ENCODE data around the gene TRABD2A. TPM values are rescaled to one million over a fixed set of nuclear protein-coding genes. Genes with fewer than 3 reads are reported as not detected.

TRABD2A gene
- total RNA-seq, 2 experiments from 2014 or later = 71.9 to 73.2 TPM

GRCh38 chr2:84796798-84797197, 84.1 kb downstream of the TRABD2A start:
- POLR2A ChIA-PET = interaction anchor here (1.5 kb wide), 1 partner anchor 16 kb away, joined by 3 read pairs; no protein-coding TSS in a partner anchor
- ATAC-seq (no peak), DNase-seq (no peak)
- peaks cover 13% of the 10 kb centered on the region for H3K4me1 Mint-ChIP-seq (ENCODE audit: low read depth)
- peaks cover 21% of the 10 kb centered on the region for H3K9me3 Mint-ChIP-seq (ENCODE audit: insufficient read depth)
- no peak overlapping the region for H3K4me3 Mint-ChIP-seq
- H3K27ac Mint-ChIP-seq = no peak overlapping the region
- CTCF ChIA-PET = interaction anchor here (1.1 to 1.3 kb wide), 2 partner anchors 61 to 64 kb away, joined by 3 read pairs; no protein-coding TSS in a partner anchor
- peaks cover 11% of the 10 kb centered on the region for H3K36me3 Mint-ChIP-seq (ENCODE audit: low read depth)
- no peaks in the 10 kb centered on the region for H3K27me3 Mint-ChIP-seq (ENCODE audit: low read depth)

- H3K4me1 Mint-ChIP-seq (ENCODE audit: low read depth) = no peaks in the 10 kb centered on the region
- no peaks in the 10 kb centered on the region for H3K27me3 Mint-ChIP-seq (ENCODE audit: low read depth)
- H3K36me3 Mint-ChIP-seq (ENCODE audit: low read depth) = peaks cover 11% of the 10 kb centered on the region
- DNase-seq = no peak
- POLR2A ChIA-PET = no interaction called here
- no peak overlapping the region for H3K4me3 Mint-ChIP-seq
- H3K27ac Mint-ChIP-seq = no peak overlapping the region
- CTCF ChIA-PET = interaction anchor here (1.0 to 1.1 kb wide), 2 partner anchors 11 to 53 kb away, joined by 3 read pairs; no protein-coding TSS in a partner anchor
- no peak for ATAC-seq
- H3K9me3 Mint-ChIP-seq (ENCODE audit: insufficient read depth) = peaks cover 18% of the 10 kb centered on the region
Observed at GRCh38 chr2:84793641-84794040, 87.2 kb downstream of the TRABD2A start.

DNA sequence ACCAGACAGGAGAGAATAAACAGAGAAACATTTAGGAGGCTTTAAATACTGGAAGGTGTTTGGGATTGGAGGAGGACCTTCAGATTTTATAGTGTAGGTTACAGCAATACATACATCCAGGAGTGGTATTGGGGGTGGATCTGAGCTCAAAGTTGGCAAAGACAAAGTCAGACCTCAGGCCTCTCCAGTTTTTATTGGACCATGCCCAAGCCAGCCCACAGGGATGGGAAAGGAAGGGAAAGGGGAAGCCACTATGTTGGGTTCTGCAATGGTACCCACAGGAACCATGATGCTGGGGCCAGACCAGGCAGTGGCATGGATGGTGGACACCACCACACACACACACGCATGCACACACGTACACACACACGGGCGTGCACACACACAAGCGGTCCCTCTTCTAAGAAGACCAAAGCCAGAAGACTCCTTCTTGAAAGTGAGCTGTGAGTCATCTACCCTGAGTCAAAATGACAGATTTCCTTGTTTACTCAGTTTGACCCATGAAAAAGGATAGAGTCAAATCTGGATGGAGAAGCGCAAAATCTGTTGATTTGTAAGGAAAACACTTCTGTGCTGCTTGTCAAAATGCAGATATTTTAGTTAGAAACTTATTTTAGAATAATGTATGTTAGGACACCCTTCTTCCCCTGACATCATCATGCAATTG, 87.9 kb downstream of the TRABD2A start:
- ATAC-seq = no peak

DNA sequence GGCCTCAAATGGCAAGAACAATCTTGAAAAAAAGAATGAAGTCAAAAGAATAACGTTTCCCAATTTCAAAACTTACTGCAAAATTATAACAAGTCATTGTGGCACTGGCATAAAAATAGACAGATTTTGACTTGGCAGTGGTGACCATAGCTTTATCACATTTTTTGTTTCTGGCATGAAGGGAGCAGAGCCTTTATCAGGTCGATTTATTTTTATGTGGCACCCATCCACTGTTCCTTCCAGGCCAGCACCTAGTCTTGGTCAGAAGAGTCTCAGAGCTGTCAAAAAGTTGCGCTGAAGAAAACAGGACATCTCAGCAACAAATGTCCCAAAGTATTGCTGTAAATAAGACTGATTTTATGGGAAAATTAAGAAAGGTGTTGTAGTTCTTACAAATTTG, 92.4 kb downstream of the TRABD2A start:
- peaks cover 18% of the 10 kb centered on the region for H3K4me1 Mint-ChIP-seq (ENCODE audit: low read depth)
- ChIA-PET POLR2A (no interaction called here), CTCF (no interaction called here)
- no peak for DNase-seq
- peaks cover 24% of the 10 kb centered on the region for H3K36me3 Mint-ChIP-seq (ENCODE audit: low read depth)
- H3K9me3 Mint-ChIP-seq (ENCODE audit: insufficient read depth) = peaks cover 12% of the 10 kb centered on the region
- H3K4me3 Mint-ChIP-seq = no peak overlapping the region
- no peak for ATAC-seq
- H3K27me3 Mint-ChIP-seq (ENCODE audit: low read depth) = no peaks in the 10 kb centered on the region
- no peak overlapping the region for H3K27ac Mint-ChIP-seq

More for the DNA sequence above, 87.9 kb downstream of the TRABD2A start:
- no peak overlapping the region for H3K4me3 Mint-ChIP-seq
- no peaks in the 10 kb centered on the region for H3K27me3 Mint-ChIP-seq (ENCODE audit: low read depth)
- POLR2A ChIA-PET = no interaction called here
- no peak overlapping the region for H3K27ac Mint-ChIP-seq
- H3K9me3 Mint-ChIP-seq (ENCODE audit: insufficient read depth) = peaks cover 18% of the 10 kb centered on the region
- CTCF ChIA-PET = interaction anchor here (1.0 to 1.1 kb wide), 2 partner anchors 10 to 53 kb away, joined by 3 read pairs; no protein-coding TSS in a partner anchor
- no peak for DNase-seq
- no peaks in the 10 kb centered on the region for H3K4me1 Mint-ChIP-seq (ENCODE audit: low read depth)
- peaks cover 11% of the 10 kb centered on the region for H3K36me3 Mint-ChIP-seq (ENCODE audit: low read depth)

- ChIA-PET CTCF (no interaction called here), POLR2A (no interaction called here)
- Mint-ChIP-seq H3K9me3 (ENCODE audit: insufficient read depth) (peaks cover 12% of the 10 kb centered on the region), H3K4me1 (ENCODE audit: low read depth) (peaks cover 23% of the 10 kb centered on the region), H3K4me3 (no peak overlapping the region), H3K27me3 (ENCODE audit: low read depth) (no peaks in the 10 kb centered on the region), H3K27ac (no peak overlapping the region), H3K36me3 (ENCODE audit: low read depth) (peaks cover 22% of the 10 kb centered on the region)
- DNase-seq (no peak), ATAC-seq (no peak)
Observed at GRCh38 chr2:84788027-84788426, 92.9 kb downstream of the TRABD2A start.

- POLR2A ChIA-PET = no interaction called here
- CTCF ChIA-PET = no interaction called here
- Mint-ChIP-seq H3K4me1 (ENCODE audit: low read depth) (peaks cover 37% of the 10 kb centered on the region), H3K4me3 (no peak overlapping the region), H3K36me3 (ENCODE audit: low read depth) (peaks cover 18% of the 10 kb centered on the region), H3K9me3 (ENCODE audit: insufficient read depth) (no peaks in the 10 kb centered on the region), H3K27me3 (ENCODE audit: low read depth) (no peaks in the 10 kb centered on the region), H3K27ac (no peak overlapping the region)
- ATAC-seq = no peak
- DNase-seq = no peak
Observed at GRCh38 chr2:84786601-84787000, 94.3 kb downstream of the TRABD2A start.

DNA sequence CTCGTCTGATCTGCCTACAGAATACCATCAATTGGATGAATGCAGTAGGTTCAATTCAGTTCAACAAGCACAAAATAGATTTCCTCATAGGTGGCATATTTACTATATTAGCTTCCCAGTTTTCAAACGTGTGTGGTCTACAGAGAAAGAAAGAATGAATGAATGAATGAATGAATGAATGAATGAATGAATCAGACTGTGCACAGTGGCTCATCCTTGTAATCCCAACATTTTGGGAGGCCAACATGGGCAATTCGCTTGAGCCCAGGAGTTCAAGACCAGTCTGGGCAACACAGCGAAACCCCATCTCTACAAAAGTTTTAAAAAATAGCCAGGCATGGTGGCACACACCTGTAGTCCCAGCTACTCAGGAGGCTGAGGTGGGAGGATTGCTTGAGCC, 94.9 kb downstream of the TRABD2A start:
- DNase-seq (no peak), ATAC-seq (no peak)
- Mint-ChIP-seq H3K4me1 (ENCODE audit: low read depth) (peaks cover 44% of the 10 kb centered on the region), H3K9me3 (ENCODE audit: insufficient read depth) (peaks cover 6% of the 10 kb centered on the region), H3K27ac (no peak overlapping the region), H3K27me3 (ENCODE audit: low read depth) (no peaks in the 10 kb centered on the region), H3K36me3 (ENCODE audit: low read depth) (peaks cover 18% of the 10 kb centered on the region), H3K4me3 (no peak overlapping the region)
- ChIA-PET CTCF (no interaction called here), POLR2A (interaction anchor here (0.7 kb wide), 1 partner anchor 50 kb away, joined by 3 read pairs; no protein-coding TSS in a partner anchor)

GRCh38 chr2:84782717-84783442, 98.0 kb downstream of the TRABD2A start:
- Mint-ChIP-seq H3K27me3 (ENCODE audit: low read depth) (no peaks in the 10 kb centered on the region), H3K4me3 (peak overlapping the region; percentile 66), H3K27ac (peak overlapping the region; percentile 95), H3K9me3 (ENCODE audit: insufficient read depth) (peaks cover 17% of the 10 kb centered on the region), H3K36me3 (ENCODE audit: low read depth) (peaks cover 30% of the 10 kb centered on the region), H3K4me1 (ENCODE audit: low read depth) (peaks cover 68% of the 10 kb centered on the region)
- DNase-seq (peak; percentile 69), ATAC-seq (peak; percentile 68)
- ChIA-PET CTCF (interaction anchor here (0.6 to 3.1 kb wide), 15 partner anchors 11 to 157 kb away, joined by 3 to 17 read pairs (median 4); partner anchors contain the start of gene TRABD2A), POLR2A (interaction anchor here (1.0 to 2.3 kb wide), 7 partner anchors 35 to 74 kb away, joined by 3 to 7 read pairs (median 5); no protein-coding TSS in a partner anchor)

DNA sequence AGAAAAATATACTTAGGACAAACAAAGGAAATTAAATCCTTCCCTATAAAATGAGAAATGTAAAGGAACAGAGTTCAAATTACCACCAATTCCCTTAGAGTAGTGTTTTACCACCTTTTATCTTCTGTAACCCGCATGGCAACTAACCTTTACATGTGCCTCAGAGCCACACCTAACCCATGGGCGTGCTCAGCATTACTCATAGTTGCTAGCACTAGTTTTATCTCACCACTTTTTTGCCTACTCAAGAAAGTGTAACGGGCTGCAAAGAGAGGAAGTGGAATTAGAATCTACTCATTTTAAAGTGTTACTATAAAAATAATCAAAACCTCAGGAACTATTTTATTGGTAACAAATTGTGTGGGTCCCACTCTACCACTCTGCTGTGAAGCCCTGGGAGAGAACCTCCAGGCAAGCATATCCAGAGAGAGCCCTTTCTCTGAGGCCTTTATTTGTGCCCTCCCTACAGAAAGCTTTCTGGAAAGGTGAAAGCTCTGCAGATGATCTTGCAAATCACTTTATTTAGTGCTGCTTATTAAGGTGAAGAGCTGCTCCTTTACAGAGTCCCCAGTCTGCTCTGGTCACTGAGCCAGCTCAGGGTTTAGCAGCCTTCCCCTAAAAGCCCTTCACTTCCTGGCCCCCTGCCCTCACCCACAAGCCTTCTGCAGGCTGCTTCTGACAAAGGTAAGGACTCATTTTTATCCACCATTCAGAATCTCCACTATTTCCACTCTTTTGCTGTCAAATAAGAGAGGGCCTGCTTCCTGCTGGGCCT, 98.8 kb downstream of the TRABD2A start:
- POLR2A ChIA-PET = interaction anchor here (1.0 to 2.3 kb wide), 8 partner anchors 35 to 124 kb away, joined by 3 to 7 read pairs (median 4); no protein-coding TSS in a partner anchor
- peaks cover 68% of the 10 kb centered on the region for H3K4me1 Mint-ChIP-seq (ENCODE audit: low read depth)
- H3K4me3 Mint-ChIP-seq = peak overlapping the region; percentile 66
- peak overlapping the region; percentile 95 for H3K27ac Mint-ChIP-seq
- peaks cover 17% of the 10 kb centered on the region for H3K9me3 Mint-ChIP-seq (ENCODE audit: insufficient read depth)
- ATAC-seq (peak; percentile 93), DNase-seq (peak; percentile 77)
- H3K27me3 Mint-ChIP-seq (ENCODE audit: low read depth) = no peaks in the 10 kb centered on the region
- H3K36me3 Mint-ChIP-seq (ENCODE audit: low read depth) = peaks cover 28% of the 10 kb centered on the region
- CTCF ChIA-PET = interaction anchor here (0.9 to 3.1 kb wide), 12 partner anchors 11 to 144 kb away, joined by 3 to 17 read pairs (median 4); partner anchors contain the start of gene TRABD2A

DNA sequence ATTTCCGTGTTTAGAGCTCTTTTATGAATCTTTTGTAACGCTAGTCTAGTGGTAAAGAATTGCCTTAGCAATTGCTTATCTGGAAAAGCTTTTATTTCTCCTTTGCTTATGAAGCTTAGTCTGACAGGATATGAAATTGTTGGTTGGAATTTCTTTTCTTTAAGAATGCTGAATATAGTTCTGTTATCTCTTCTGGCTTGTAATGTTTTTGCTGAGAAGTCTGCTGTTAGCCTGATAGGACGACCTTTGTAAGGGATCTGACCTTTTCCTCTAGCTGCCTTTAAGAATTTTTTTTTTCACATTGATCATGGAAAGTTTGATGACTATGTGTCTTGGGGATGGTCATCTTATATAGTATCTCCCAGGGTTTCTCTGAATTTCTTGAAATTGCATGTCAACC, 101.1 kb downstream of the TRABD2A start:
- H3K27ac Mint-ChIP-seq = no peak overlapping the region
- ChIA-PET CTCF (interaction anchor here (1.0 to 2.3 kb wide), 7 partner anchors 10 to 147 kb away, joined by 3 to 5 read pairs (median 4); partner anchors contain the start of gene TRABD2A), POLR2A (interaction anchor here (0.7 to 0.8 kb wide), 3 partner anchors 38 to 91 kb away, joined by 3 read pairs; no protein-coding TSS in a partner anchor)
- H3K27me3 Mint-ChIP-seq (ENCODE audit: low read depth) = no peaks in the 10 kb centered on the region
- H3K9me3 Mint-ChIP-seq (ENCODE audit: insufficient read depth) = peaks cover 32% of the 10 kb centered on the region
- no peak overlapping the region for H3K4me3 Mint-ChIP-seq
- ATAC-seq (no peak), DNase-seq (no peak)
- peaks cover 38% of the 10 kb centered on the region for H3K36me3 Mint-ChIP-seq (ENCODE audit: low read depth)
- peaks cover 63% of the 10 kb centered on the region for H3K4me1 Mint-ChIP-seq (ENCODE audit: low read depth)
